AG10803 (cell line): ENCODE data around the gene CERS1.

Experiments used
- DNase-seq: peaks from one replicate; pipeline ENCODE4 v3.0.0; 2010; ENCODE audit warnings: low read depth
- H3K4me3 ChIP-seq: 2 replicates; pipeline ENCODE4 v1.5.1; 2011; ENCODE audit warnings: mild to moderate bottlenecking, low read length, control low read depth
- CTCF ChIP-seq: conservative IDR thresholded peaks from 2 replicates; pipeline ENCODE4 v1.5.1; 2011; ENCODE audit warnings: mild to moderate bottlenecking, low read length, control low read depth, inconsistent platforms

The CERS1 gene

GRCh38 chr19:18889949-18890745 lies 5.8 kb downstream of the CERS1 start:
- no peak for TF ChIP-seq CTCF
- H3K4me3 ChIP-seq = no peak overlapping the region
- no peak for DNase-seq

GRCh38 chr19:18886972-18887371 lies 9.0 kb downstream of the CERS1 start:
- no peak for DNase-seq
- TF ChIP-seq CTCF = no peak
- H3K4me3 ChIP-seq = no peak overlapping the region

GRCh38 chr19:18883526-18884304 lies 12.2 kb downstream of the CERS1 start:
- H3K4me3 ChIP-seq = no peak overlapping the region
- TF ChIP-seq CTCF = no peak
- DNase-seq = no peak

GRCh38 chr19:18881491-18881890 lies 14.5 kb downstream of the CERS1 start:
- DNase-seq = no peak
- TF ChIP-seq CTCF = no peak
- no peak overlapping the region for H3K4me3 ChIP-seq

- DNase-seq = no peak
- H3K4me3 ChIP-seq = no peak overlapping the region
- no peak for TF ChIP-seq CTCF
Measured at GRCh38 chr19:18879579-18880373, 16.2 kb downstream of the CERS1 start.

- H3K4me3 ChIP-seq = no peak overlapping the region
- DNase-seq = no peak
Measured at GRCh38 chr19:18878858-18879578, 16.9 kb downstream of the CERS1 start.

More at GRCh38 chr19:18878858-18879578, 16.9 kb downstream of the CERS1 start:
- TF ChIP-seq CTCF = no peak
